Right lobe of liver (tissue), 6 donors: ENCODE measurements around the gene ZDHHC12. TPM values are rescaled to one million over a fixed set of nuclear protein-coding genes. Genes with fewer than 3 reads are reported as not detected.
"Not testable (repeated sequence)": the region's sequence is repeated elsewhere in the genome, so short reads cannot be mapped to it uniquely, and the experiment has no call there.

Source experiments
- ATAC-seq, 4 donors: fragments of 200-7000 bp; cut with Tn5 transposase; one replicate each; pipeline ENCODE4 v1.9.1; 2020; ENCODE audit warnings: mild to moderate bottlenecking in 4 of 4, moderate library complexity in 4 of 4
- DNase-seq, 3 donors: peaks; one replicate each; pipeline ENCODE4 v3.0.0-alpha.2; 2020
- H3K27ac ChIP-seq, 3 donors: fragments of 200-600 bp; one replicate each; pipeline ENCODE4 v1.8.0; 2022
- H3K27me3 ChIP-seq, 2 donors: fragments of 200-600 bp; one replicate each; pipeline ENCODE4 v1.8.0; 2022
- H3K36me3 ChIP-seq, 4 donors: fragments of 200-600 bp; sonication (generic) in 1 of 4; one replicate each; pipeline versions ENCODE4 v1.5.1 to v1.8.0; 2017 to 2022; ENCODE audit warnings: control low read depth in 1 of 4
- H3K4me1 ChIP-seq, 4 donors: fragments of 200-600 bp; sonication (generic) in 1 of 4; one replicate each; pipeline versions ENCODE4 v1.5.1 to v1.8.0; 2017 to 2022; ENCODE audit warnings: control low read depth in 1 of 4
- H3K4me3 ChIP-seq, 3 donors: fragments of 200-600 bp; one replicate each; pipeline ENCODE4 v1.8.0; 2022
- H3K9me3 ChIP-seq, 4 donors: fragments of 200-600 bp; sonication (generic) in 1 of 4; one replicate each; pipeline versions ENCODE4 v1.5.1 to v1.8.0; 2017 to 2022; ENCODE audit warnings: control low read depth in 1 of 4
- CTCF ChIP-seq, 4 donors: fragments of 200-600 bp in 3 of 4; fragments of 450-650 bp in 1 of 4; IDR thresholded peaks; one replicate each; pipeline versions ENCODE4 v1.5.1 to v1.8.0; 2016 to 2022; ENCODE audit warnings: antibody characterized with exemption in 4 of 4, mild to moderate bottlenecking in 2 of 4
- POLR2A ChIP-seq: fragments of 450-650 bp; IDR thresholded peaks from one replicate; pipeline ENCODE4 v1.6.1; 2017; ENCODE audit warnings: antibody characterized with exemption, mild to moderate bottlenecking
- WGBS: methylation state at CpG from one replicate; pipeline ENCODE4 v1.1.6; 2018; ENCODE audit warnings: low coverage, low lambda C conversion rate; ENCODE audit not compliant: insufficient coverage; ENCODE audit errors: missing lambda C conversion rate; 5-methylcytosine and 5-hydroxymethylcytosine counted together
- intact Hi-C, 2 donors: fragments of 100-400 bp; cut with DNase I; formaldehyde crosslinking; loops; one replicate each; pipeline versions ENCODE4 v1.11.2 to v1.14.1; 2022
- total RNA-seq, 6 experiments: library from RNA; depleted of rRNA in 2 of 6; stranded (reverse); fragments of >200 nt in 2 of 6; fragmentation: NEBNext Ultra II Directional in 3 of 6; extraction: Animal tissue kit (Norgen Biotek cat#: 25700) in 3 of 6; gene quantifications; one replicate each; pipeline versions ENCODE4 v1.1.0 to v1.2.4, GENCODE V29; 2016 to 2023
- donor health status: DM: no; HTN: yes; CAD: no.
- donor health status: DM: no; HTN: no; CAD: no.
- donor health status: DM: no; HTN: no; CAD: no.
- donor health status: DM: no; HTN: yes; CAD: no.
- donor health status: DM: no; HTN: yes; CAD: no.

The ZDHHC12 gene
- total RNA-seq, 6 experiments from 2014 or later, result 14.1 to 46.1 (median 22.7) TPM

- 75% methylated on average over 6 of the region's 6 CpGs for WGBS
- Histone ChIP-seq H3K9me3 (no peaks in the 10 kb centered on the region), H3K4me3 (no peak overlapping the region), H3K36me3 (peaks cover 0 to 45% (median 30%) of the 10 kb centered on the region in 4 donors), H3K27ac (no peak overlapping the region), H3K27me3 (no peaks in the 10 kb centered on the region), H3K4me1 (peaks cover 0 to 8% (median 3%) of the 10 kb centered on the region in 4 donors)
- ATAC-seq, result no peak
- intact Hi-C loops, result no loop called here
- no peak for DNase-seq
- no peak for TF ChIP-seq POLR2A
- TF ChIP-seq CTCF (IDR thresholded peaks at IDR 0.05), result no peak
These were observed 29.6 kb downstream of the ZDHHC12 start for GRCh38 chr9:128694344-128694743.

- H3K4me1 ChIP-seq, intact Hi-C loops, H3K9me3 ChIP-seq, H3K4me3 ChIP-seq, ATAC-seq, H3K27me3 ChIP-seq, H3K27ac ChIP-seq, DNase-seq: not testable (repeated sequence)
- H3K36me3 ChIP-seq, result peaks cover 0 to 45% (median 30%) of the 10 kb centered on the region in 4 donors
- WGBS, result 86% methylated on average over 3 of the region's 3 CpGs
These were observed 30.2 kb downstream of the ZDHHC12 start for GRCh38 chr9:128693738-128694137.

GRCh38 chr9:128690684-128691034, 33.3 kb downstream of the ZDHHC12 start:
- DNase-seq (no peak), ATAC-seq (no peak)
- Histone ChIP-seq H3K27ac (no peak overlapping the region), H3K36me3 (peaks cover 0 to 44% (median 25%) of the 10 kb centered on the region in 4 donors), H3K4me3 (peak overlapping the region; percentile 62 to 76 (median 62)), H3K4me1 (peaks cover 0 to 20% (median 5%) of the 10 kb centered on the region in 4 donors), H3K27me3 (no peaks in the 10 kb centered on the region), H3K9me3 (no peaks in the 10 kb centered on the region)
- no peak for TF ChIP-seq POLR2A
- no peak for TF ChIP-seq CTCF (IDR thresholded peaks at IDR 0.05)
- 23% methylated on average over 5 of the region's 5 CpGs for WGBS
- intact Hi-C loops, result no loop called here

- intact Hi-C loops, result no loop called here
- peaks cover 0 to 38% (median 23%) of the 10 kb centered on the region in 4 donors for H3K36me3 ChIP-seq
- ATAC-seq, result no peak
- WGBS, result 2% methylated on average over 40 of the region's 83 CpGs
- no peaks in the 10 kb centered on the region for H3K9me3 ChIP-seq
- peaks cover 0 to 25% (median 8%) of the 10 kb centered on the region in 4 donors for H3K4me1 ChIP-seq
- TF ChIP-seq CTCF (IDR thresholded peaks at IDR 0.05) (no peak), POLR2A (no peak)
- peak overlapping the region in 1 of 3 donors; percentile 29 for H3K27ac ChIP-seq
- H3K27me3 ChIP-seq, result no peaks in the 10 kb centered on the region
- DNase-seq, result peak in 1 of 3 donors; percentile 60
- H3K4me3 ChIP-seq, result peak overlapping the region; percentile 62 to 76 (median 62)
These were observed 33.9 kb downstream of the ZDHHC12 start for GRCh38 chr9:128689820-128690683.

- H3K9me3 ChIP-seq, result no peaks in the 10 kb centered on the region
- intact Hi-C loops, result no loop called here
- H3K4me1 ChIP-seq, result peaks cover 0 to 31% (median 11%) of the 10 kb centered on the region in 4 donors
- no peak for TF ChIP-seq CTCF (IDR thresholded peaks at IDR 0.05)
- TF ChIP-seq POLR2A, result no peak
- peak overlapping the region; percentile 62 to 98 (median 73) for H3K27ac ChIP-seq
- ATAC-seq (peak; percentile 2 to 24 (median 13)), DNase-seq (peak in 1 of 3 donors; percentile 70)
- H3K4me3 ChIP-seq, result peak overlapping the region; percentile 55 to 76 (median 64)
- WGBS, result no CpG with 5 or more reads among the region's 80 CpGs
- H3K27me3 ChIP-seq, result no peaks in the 10 kb centered on the region
- peaks cover 0 to 30% (median 20%) of the 10 kb centered on the region in 4 donors for H3K36me3 ChIP-seq
These were observed 34.6 kb downstream of the ZDHHC12 start for GRCh38 chr9:128689293-128689774.
